GM21447 (cell line): ENCODE data around the gene MAST2.
"Not testable (repeated sequence)": the region's sequence is repeated elsewhere in the genome, so short reads cannot be mapped to it uniquely, and the experiment has no call there.

Source experiments
- ATAC-seq: cut with Tn5 transposase; IDR thresholded peaks from one replicate; pipeline ENCODE4 v1.9.1; 2021; ENCODE audit not compliant: unreplicated experiment

The MAST2 gene

GRCh38 chr1:45891087-45891486 is 87.7 kb downstream of the MAST2 start:
- ATAC-seq: no peak

- no peak for ATAC-seq
Observed at GRCh38 chr1:45892068-45892785, 88.8 kb downstream of the MAST2 start.

GRCh38 chr1:45894331-45894730 is 90.9 kb downstream of the MAST2 start:
- no peak for ATAC-seq

- ATAC-seq: no peak
Observed at GRCh38 chr1:45894921-45895320, 91.5 kb downstream of the MAST2 start.

- no peak for ATAC-seq
Observed at GRCh38 chr1:45895406-45895805, 92.0 kb downstream of the MAST2 start.

- no peak for ATAC-seq
Observed at GRCh38 chr1:45906883-45907282, 103.5 kb downstream of the MAST2 start.

- no peak for ATAC-seq
Observed at GRCh38 chr1:45908611-45909140, 105.3 kb downstream of the MAST2 start.

- no peak for ATAC-seq
Observed at GRCh38 chr1:45911634-45912033, 108.2 kb downstream of the MAST2 start.

GRCh38 chr1:45913183-45913683 is 109.8 kb downstream of the MAST2 start:
- ATAC-seq: no peak

GRCh38 chr1:45913731-45914501 is 110.5 kb downstream of the MAST2 start:
- ATAC-seq: no peak

- ATAC-seq: no peak
Observed at GRCh38 chr1:45914836-45915235, 111.4 kb downstream of the MAST2 start.

- no peak for ATAC-seq
Observed at GRCh38 chr1:45922374-45922773, 119.0 kb downstream of the MAST2 start.

GRCh38 chr1:45922813-45923212 is 119.4 kb downstream of the MAST2 start:
- no peak for ATAC-seq

- ATAC-seq: no peak
Observed at GRCh38 chr1:45923343-45923742, 119.9 kb downstream of the MAST2 start.

GRCh38 chr1:45924736-45925135 is 121.3 kb downstream of the MAST2 start:
- ATAC-seq: no peak

- ATAC-seq: no peak
Observed at GRCh38 chr1:45925728-45926287, 122.4 kb downstream of the MAST2 start.

GRCh38 chr1:45926330-45926729 is 122.9 kb downstream of the MAST2 start:
- no peak for ATAC-seq

GRCh38 chr1:45927231-45927915 is 124.0 kb downstream of the MAST2 start:
- ATAC-seq: not testable (repeated sequence)

GRCh38 chr1:45928486-45929205 is 125.2 kb downstream of the MAST2 start:
- no peak for ATAC-seq

- ATAC-seq: no peak
Observed at GRCh38 chr1:45929257-45929687, 125.9 kb downstream of the MAST2 start.
